Cerebellar cortex (tissue), 1 donor: Measurements from ENCODE around the gene PBX4.
"Not testable (repeated sequence)": the region's sequence is repeated elsewhere in the genome, so short reads cannot be mapped to it uniquely, and the experiment has no call there.

Source experiments
- DNase-seq: peaks from one replicate; pipeline ENCODE4 v3.0.0-alpha.2; 2015; ENCODE audit warnings: low spot score

Gene PBX4

DNA sequence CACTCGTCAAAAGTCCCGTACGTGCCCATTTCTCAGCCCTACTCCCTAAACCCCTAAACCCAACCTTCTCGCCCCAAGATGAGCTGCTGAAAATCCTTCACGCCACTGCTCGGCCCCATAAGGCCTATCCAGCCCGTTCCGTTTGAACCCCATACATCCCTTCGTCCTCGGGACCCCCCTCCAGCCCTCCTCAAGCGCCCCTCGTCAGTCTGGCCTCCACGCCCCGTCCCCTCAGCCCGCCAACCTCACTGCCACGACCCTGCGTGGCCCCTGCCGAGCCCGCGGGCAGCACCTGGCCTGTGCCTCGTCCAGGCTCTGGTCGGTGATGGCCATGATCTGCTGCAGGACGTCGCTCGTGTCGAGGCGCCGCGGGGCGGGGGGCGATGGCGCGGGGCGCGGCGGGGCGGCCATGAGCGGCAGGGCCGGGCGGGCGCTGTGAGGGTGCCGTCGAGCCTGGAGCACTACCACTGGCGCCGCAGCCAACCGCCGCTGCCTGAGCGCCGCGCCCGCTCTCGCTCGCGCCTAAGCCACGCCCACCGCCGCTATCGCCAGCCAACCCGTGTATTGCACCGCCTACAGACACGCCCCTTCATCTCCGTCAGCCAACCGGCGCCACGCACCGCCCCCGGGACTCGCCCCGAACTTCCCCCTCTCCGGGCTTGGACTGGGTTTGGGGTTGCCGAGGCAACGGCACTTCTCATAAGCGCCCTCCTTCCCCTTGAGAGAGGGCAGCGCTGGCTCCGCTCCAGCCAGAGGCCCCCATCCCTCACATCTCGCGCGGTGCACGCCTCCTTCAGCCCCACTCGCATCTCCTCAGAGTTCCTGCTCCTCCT is at the start of gene PBX4:
PBX4 (minus strand) TSS at position 469 of the 833 bp plus-strand sequence; CDS start at position 411, 58 bp downstream.
- peak; percentile 75 for DNase-seq

DNA sequence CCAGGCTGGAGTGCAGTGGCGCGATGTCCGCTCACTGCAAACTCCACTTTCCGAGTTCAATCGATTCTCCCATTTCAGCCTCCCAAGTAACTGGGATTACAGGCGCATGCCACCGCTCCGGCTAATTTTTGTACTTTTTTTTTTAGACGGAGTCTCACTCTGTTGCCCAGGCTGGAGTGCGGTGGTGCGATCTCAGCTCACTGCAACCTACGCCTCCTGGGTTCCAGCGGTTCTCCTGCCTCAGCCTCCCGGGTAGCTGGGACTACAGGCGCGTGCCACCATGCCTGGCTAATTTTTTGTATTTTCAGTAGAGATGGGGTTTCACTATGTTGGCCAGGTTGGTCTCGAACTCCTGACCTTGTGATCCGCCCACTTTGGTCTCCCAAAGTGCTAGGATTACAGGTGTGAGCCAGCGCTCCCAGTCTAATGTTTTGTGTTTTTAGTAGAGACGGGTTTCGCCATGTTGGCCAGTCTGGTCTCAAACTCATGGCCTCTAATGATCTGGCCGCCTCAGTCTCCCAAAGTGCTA is 47.0 kb upstream of the PBX4 start:
- not testable (repeated sequence) for DNase-seq

DNA sequence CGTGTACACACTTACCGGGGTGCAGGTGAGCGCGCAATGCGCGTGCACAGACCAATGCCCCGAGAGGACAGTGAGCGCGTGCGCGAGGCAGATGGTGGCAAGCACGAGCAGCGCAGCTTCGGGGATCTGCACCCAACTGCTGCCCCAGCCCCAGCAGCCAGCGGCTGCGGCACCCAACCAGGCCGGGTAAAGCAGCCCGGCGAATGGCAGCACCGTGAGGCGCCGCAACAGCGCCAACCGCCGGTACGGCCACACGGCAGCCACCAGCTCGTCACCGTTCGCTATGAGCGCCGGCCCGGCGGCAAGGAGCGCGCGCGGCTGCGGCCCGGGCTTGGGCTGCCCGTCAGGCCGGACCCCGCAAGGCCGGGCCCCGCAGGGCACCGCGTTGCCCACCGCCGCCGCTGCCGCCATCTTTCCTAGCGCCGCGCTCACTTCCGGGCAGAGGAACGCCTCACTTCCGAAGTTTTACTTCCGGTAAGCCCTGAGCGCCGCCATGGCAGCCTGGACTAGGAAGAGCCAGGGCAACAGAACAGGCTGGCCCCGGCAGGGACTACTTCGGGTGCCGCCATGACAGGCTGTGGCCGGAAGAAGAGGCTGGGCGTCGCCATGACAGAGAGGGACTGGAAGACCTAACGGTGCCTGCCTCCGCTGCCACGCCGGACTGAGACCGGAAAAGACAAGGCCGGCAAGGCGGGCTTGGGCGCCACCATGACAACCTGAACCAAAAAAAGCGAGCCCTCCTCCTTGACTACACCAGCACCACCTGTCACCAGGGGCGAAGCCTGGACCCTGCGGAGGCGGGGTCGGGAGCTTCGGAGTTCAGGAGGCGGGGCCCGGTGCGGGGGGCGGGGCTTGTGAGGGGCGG is 45.0 kb upstream of the PBX4 start, which contains the start of gene ATP13A1:
ATP13A1 (minus strand) TSS at position 421 of the 865 bp plus-strand sequence; CDS start at position 411, 10 bp downstream.
- peak; percentile 99 for DNase-seq

DNA sequence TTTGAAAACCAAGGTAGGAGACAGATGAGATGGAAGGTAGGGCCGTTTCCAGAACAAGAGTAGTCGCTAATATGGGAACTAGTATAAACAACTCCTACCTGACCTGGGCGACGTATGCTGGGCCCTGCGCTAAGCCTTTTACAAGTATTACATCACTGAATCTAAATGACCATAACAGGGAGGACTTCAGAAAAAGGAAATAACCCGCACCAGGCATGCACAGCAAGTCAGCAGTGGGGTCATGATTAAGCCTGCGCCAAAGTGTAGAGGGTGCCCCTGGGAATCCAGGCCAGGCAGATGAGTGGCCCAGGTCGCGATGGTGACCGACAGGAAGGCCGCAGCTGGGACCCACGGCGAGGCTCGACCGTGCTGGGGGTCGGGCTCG is 44.4 kb upstream of the PBX4 start:
- DNase-seq = no peak

DNA sequence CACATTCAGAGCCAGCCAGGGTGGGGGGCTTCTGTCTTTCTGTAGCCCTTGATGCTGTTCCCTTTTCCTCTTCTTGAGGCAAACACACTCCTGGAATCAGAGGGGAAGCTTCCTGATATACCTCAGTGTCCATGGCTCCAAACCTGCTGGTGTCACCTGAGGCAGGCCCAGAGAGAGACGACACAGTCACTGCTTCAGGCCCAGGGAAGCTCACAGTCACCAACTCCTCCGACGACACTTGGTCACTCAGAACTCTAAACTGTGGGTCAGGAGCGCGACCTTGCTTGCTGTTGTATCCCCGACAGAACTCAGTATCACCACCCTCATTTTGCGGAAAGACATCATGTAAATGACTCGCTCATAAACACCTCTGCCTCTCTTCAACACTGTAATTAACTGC is 43.9 kb upstream of the PBX4 start:
- no peak for DNase-seq

GRCh38 chr19:19661675-19662251 is 43.3 kb upstream of the PBX4 start:
- DNase-seq = no peak

DNA sequence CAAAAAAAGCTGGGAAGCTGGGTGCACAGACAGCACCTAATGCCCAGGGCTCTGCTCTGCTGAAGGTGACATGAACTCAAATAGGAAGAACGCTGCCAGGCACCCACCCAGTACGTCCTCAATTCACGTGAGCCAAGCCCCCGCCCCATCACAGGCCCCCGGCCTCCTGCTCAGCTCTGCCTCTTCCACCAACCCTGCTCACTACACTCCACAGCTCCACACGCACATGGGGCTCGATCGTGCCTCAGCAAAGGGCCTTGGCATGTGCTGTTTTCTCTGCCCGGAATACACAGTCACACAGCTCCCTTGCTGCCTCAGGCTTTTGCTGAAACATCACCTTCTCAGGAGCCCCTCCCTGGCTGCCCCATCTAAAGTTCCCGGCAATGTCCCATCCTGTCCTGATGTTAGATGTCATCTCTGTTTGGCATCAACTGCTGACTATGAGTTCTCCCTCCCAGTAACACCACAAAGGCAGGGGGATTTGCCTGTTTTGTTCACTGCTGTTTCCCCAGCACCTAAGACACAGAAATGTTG is 42.7 kb upstream of the PBX4 start:
- DNase-seq = no peak

DNA sequence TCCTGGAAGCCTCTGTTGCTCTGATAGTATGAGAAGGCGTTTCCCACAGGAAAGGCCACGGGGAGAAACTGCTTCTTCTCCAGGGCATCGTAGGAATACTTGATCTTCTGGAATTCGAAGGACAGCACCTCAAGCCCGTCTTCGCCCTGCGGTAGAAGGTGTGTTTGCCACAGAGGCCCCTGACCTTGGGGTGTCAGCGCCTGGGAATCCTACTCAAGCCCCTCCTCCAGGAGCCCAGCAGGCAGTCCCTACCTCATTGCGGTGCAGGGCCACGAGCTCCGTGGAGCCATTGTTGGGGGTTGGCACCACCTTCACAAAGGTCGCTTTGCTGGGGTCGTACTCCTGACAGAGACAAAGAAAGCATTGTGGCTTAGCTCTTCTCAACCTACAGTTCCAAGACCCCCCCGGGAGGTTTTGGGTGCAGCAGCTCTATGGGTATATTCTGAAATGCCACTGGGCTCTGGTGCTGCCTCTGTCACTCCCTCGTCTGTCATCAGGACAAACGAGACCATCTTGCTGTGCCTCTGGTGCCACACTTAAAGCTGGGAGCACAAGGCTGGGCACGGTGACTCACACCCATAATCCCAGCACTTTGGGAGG is 41.3 kb upstream of the PBX4 start:
- no peak for DNase-seq

DNA sequence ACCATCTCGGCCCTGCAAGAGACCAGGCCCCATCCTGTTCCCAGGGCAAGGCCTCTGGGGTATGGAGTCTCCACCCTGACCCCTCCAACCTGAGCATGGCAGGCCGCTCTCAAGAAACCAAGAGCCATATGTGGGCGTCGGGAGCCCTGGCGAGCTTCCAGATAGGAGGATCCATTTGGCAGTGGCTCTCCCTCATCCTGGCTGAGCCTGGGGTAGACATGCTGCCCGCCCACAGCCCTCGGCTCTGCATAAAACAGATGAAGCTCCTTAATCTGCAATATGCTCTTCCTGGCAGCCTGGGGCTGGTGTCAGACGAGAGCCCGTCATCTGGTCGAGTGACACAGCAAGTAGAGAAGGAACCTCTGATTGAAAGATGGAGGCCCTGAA is 38.9 kb upstream of the PBX4 start:
- peak; percentile 87 for DNase-seq

DNA sequence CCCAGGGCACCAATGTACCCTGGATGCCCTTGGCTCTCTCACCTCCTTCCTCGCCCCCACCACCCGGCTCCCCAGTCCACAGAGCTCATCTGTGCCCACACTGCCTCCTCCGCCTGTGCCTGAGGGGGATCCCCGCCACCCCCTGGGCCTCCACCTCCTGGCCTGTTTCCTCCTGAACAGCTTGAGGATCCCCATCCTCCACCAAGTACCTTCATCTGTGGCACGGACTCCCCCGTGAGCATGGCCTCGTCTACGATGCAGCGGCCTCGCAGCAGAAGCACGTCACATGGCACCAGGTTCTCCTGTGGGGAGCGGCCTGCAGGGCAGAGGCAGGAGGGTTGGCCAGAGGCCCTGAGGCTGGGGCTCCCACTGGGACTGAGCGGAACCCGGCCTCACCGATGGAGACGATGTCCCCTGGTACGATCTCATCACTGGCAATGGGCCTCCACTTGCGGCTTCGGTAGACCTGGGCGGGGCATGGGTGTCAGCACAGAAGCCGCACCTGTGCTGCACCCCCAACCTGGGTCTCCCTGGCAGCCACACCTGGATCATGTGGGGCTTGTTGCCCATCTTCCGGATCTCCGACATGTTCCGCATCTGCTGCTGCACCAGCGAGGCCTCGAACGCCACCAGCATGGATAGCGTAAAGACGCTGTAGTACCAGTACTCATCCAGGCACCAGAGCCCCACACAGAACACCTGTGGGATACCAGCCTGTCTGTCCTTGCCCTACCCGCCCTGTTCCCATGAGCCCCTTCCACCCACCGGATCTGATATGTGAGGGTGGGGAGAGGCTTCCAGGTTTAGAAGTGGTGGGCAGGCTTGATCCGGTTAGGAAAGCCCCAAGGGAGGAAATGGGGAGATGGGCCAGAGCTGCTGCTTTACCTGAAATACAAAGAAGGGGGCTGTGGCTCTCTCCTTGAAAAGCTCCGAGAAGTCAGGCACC is 38.2 kb upstream of the PBX4 start:
- no peak for DNase-seq

GRCh38 chr19:19655641-19656343 is 37.3 kb upstream of the PBX4 start:
- DNase-seq = no peak

GRCh38 chr19:19655051-19655594 is 36.6 kb upstream of the PBX4 start:
- no peak for DNase-seq

DNA sequence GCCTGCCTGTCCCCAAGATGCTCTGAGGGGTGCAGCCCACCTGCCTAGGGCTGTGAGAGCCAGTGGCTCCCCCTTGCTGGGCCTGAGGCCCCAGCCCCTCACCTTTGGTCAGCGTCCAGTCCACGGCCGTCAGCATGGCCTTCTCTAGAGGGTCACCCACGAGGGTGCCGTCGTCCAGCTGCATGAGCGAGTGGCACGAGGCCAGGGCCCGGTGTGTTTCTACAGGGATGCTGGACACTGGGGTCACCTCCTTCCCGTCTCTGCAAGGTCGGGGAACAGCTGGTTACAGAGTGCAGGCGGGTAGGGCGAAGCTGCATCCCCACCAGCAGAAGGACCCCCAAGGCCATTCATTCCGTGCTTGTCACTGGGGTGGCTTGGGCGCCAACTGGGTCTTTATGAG is 36.0 kb upstream of the PBX4 start:
- DNase-seq = no peak

DNA sequence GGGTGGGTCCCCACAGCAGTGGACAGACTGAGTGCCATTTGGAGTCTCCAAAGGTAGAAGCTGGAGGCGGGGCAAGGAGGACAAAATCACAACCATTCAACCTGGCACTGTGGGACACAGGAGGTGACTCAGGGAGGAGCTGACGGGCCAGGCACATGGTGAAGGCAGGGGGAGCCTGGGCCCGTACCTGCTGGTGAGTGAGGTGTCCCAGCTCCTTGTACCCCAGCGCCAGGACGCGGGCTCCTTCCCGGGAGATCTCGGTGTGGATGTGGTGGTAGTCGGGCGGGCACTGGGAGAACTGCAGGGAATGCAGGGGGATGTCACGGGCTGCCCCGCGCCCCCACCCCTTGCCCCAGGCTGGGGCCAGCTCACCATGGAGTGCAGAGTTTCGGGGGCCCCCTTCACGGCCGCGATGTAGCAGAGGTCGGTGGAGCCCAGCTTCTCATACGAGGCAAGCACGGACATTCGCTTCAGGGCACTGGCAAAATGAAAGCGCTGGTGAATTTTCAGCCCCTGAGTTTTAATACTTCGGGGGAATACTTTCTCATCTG is 35.2 kb upstream of the PBX4 start:
- DNase-seq = no peak

DNA sequence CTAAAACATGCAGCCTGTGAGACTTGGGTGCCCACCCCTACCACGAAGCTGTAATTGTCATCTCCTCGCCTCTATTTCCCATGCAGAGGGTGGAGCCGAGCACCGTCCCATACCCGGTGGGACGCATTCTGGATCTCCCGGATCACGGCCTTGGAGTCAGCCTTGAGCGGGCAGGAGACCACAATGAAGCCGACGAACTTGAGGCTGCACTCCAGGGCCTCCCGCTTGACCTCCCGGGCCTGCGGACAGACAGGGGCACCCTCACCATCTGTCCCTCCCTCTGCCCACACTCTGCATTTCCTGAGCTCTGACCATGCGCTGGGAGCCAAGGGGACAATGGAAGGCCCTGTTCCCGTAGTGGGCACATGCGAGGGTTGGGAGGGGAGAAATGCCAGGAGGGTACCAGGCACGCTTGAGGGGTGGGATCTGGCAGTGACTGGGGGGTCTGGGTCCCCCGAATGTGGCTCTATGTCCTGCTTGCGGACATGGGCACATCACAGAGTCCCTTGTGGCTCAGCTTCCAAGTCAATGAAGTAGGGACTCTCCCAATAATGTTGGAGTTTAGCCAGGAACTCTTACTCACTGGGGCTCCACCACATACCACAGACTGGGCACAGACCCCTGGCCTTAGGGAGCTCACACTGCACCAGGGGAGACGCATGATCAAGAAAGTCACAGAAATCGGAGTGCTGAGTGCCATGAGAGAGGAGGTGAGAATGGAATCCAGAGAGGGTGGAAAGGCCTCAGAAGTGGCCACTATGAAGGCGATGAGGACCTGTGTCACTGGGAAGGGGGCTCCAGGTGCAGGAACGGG is 34.2 kb upstream of the PBX4 start:
- DNase-seq = no peak

DNA sequence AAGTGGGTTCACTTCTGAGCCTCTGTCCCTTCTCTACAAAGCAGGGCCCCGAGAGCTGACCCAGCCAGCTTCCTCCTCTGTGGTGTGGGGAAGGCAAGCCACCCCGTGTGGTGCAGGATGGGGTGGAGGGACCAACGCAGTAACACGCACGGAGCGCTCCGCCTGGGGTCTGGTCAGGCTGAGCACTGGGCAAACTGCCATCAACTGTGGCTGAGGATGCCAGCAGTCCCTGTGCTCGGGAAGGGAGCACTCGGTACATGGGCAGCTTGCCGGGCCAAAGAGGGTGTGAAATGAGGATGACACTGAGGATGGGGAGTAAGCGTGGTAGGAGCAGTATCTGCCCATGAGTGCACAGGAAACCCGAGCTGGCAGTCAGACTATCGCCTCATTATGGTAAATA is 32.6 kb upstream of the PBX4 start:
- peak; percentile 61 for DNase-seq

DNA sequence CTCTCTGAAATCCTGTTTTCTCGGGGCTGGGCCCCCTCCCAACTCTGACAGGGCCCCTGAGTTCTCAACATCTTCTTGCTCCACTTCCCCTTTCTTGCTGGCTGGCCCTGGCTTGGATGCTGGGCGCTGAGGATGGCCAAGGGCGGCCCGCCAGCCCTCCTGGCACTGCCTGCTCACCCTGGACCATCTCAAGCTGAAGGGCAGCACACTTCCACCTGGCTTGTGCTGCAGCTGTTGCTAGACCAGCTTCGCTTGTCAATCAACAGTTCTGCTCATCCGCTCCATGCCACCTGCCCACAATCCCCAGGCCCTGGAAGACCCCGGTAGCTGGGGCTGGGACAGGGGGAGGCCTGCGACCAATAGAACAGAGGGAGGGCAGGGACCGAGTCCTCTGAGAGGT is 31.8 kb upstream of the PBX4 start:
- no peak for DNase-seq

DNA sequence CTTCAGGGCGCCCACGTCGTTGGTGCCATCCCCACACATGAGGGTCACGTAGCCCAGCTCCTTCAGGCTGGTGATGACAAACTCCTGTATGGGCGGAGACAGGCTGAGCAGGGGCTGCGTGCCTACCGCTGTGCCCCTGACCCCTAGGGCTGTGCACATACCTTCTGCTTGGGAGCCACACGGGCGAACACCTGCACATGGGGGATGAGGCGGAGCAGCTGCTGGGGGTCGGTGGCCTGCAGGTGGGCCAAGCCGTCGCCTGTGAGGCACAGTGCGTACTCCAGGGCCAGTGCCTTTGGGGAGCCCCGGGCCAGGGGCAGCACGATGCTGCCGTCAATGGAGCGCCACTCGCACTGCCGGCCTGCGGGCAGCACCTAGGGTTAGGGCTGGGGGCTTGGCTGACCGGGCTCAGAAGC is 31.1 kb upstream of the PBX4 start:
- DNase-seq = no peak
